ENCODE results near the gene ZNF808.
"Not testable (repeated sequence)": the region's sequence is repeated elsewhere in the genome, so short reads cannot be mapped to it uniquely, and the experiment has no call there.

Gene ZNF808

DNA sequence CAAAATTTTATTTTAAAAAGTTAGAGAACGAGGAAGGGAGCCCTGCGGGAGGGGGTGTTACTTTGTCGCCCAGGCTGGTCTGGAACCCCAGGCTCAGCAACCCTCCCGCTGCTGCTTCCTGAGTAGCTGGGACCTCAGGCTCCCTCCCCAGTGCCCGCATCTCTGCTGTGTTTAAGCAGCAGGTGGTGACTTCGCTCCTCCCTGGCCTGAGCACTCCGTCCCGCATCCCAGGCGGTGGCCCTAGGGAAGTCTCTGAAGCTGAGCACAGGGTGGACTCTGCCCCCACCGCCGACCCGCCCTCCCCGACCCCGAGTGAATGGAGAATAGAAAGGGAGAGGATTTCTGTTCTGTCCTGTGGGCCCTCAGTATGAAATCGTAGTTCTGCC lies 73.2 kb downstream of the ZNF808 start:
- no peak for DNase-seq

DNA sequence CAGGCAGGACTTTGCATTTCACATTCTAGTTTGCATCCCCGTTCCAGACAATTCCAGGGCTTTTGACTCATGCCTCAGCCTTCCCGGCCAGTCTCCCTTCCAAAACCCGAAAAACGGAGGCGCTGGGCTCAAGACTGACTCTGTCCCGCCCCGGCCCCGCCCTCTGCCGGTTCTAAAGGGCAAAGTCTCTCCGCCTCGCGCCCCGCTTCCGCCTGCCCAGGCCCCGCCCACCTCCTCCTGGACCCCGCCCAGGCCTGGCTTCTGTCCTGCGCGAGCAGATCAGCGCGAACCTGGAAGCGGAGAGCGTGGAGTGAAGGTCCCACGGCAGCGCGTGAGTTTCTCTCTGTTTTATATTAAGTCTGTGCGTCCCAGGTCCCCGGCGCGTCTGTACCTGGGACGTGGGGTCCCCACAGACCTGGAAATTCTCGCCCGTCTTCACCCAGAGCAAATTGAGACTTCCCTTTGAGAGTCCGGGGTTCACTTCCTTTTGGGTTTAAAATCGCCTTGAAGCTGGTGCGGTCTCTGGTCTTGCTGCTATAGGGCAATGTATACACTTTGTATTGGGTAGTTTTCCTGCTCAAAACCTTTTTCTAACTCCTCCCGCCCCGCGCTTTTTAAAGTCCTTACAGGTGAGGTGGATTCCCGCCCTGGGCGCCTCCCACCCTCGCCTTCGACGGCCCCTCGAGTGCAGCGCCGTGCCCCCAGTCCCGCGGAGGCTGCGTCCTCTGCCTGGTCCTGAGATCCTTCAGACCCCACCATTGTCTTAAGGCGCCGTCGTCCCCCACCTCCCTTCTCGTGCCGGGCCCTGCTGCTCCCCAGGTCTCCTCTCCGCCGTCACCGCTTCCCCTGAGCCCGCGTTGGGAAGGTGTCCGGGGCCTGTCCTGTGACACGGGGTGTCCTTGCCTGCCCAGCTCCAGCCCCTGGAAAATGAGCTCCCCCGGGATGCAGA lies 73.8 kb downstream of the ZNF808 start:
- peak; percentile 92 for DNase-seq

DNA sequence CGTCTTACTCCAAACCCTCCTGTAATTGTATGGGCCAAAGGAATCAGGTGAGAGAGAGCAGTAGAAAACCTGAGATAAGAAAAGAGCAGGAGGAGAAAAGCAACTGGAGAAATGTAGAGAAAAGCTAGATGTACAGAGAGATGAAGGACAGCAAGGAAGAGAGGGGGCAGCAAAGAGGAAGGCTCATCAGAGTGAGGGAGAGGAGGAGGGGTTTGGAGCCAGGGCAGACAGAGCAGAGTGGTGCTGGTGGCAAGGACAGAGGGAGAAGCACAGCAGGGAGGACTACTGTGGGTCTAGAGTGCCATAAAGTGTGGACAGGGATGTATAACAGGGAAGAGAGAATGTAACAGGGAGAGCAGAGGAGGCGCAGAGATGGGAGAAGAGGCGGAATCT lies 74.5 kb downstream of the ZNF808 start:
- not testable (repeated sequence) for DNase-seq

DNA sequence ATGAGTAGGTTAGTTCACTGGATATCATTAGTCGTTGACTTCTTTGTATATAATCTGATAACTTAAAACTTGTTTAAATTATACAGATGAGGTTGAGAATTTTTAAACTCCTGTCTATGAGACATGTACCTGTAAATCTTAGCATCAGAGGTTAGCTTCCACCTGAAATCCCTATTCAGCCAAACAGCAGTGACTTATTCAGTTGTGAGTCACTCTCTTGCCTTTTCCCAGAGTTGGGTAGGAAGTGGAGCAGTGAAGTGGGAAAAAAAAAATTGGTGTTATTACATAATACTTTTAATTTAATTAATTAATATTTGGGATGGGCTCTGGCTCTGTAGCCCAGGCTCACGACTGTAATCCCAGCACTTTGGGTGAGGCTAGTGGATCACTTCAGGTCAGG lies 75.5 kb downstream of the ZNF808 start:
- no peak for DNase-seq

DNA sequence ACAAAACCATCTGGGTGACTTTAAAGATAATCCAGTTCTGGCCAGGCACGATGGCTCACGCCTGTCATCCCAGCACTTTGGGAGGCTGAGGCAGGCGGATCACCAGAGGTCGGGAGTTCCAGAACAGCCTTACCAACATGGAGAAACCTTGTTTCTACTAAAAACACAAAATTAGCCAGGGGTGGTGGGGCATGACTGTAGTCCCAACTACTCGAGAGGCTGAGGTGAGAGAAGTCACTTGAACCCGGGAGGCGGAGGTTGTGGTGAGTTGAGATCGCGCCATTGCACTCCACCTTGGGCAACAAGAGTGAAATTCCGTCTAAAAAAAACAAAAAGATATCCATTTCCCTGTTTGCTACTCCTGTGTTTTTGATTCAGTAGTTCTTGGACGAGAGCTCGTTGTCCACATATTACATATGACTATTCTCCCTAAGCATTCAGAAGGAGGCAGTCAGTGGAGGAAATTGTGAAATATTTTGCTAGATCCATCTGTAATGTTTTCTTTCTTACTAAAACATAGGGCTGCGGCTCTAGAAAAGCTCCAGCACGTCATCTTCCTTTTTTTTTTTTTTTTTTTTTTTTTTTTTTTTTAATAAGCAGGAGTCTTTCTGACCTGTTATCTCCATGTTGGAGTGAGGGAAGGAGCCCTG lies 76.2 kb downstream of the ZNF808 start:
- DNase-seq = no peak
